SKM-1 (cell line): ENCODE results near the gene COP1.
A peak's percentile ranks its signal among the peaks of the same experiment; 100 is the strongest.
"Not testable (repeated sequence)": the region's sequence is repeated elsewhere in the genome, so short reads cannot be mapped to it uniquely, and the experiment has no call there.

Source experiments
- DNase-seq: peaks from one replicate; lab custom pipeline; 2025; ENCODE audit not compliant: unreplicated experiment; lab: John Stamatoyannopoulos, UW

The COP1 gene

GRCh38 chr1:176206961-176207902 is at the start of gene COP1:
Gene COP1, minus strand, starts transcription at chr1:176207286. Its CDS starts 308 bp downstream, at chr1:176206978.
- peak; percentile 96 for DNase-seq

DNA sequence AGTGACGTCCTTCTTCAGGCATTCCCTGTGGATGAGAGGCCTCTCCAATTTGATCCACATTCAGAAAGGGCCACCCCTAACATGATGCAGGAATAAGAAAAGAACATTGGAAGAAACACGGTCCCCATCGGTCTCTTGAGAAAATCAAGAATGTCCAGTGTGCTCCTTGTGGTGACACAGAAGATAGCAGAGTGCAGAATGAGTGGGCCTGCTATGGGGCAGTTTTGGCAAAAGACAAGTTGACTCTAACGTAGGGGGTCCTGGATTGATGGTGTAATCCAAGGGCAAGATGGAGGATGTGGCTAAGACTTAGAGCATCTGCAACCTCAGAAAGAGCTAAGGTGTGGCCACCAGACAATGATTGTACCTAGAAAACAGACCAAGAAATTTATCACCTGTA is 45.1 kb upstream of the COP1 start:
- no peak for DNase-seq

DNA sequence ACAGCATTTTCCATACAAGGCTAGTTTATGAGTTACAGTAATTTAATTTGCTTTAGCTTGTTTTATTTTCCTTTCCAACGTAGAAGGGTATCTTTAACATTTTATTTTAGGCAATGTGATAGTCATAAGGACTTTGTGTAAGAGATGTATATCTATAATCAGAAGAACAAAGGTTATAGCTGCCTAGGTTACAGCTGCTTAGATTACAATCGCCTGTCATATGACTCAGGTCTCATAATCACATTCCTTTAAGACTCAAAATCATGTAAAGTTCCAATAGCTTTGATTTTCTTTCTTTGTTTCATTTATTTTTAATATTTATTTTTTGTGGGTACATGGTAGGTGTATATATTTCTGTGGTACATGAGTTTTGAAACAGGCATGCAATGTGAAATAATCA is 37.8 kb upstream of the COP1 start:
- DNase-seq = no peak

DNA sequence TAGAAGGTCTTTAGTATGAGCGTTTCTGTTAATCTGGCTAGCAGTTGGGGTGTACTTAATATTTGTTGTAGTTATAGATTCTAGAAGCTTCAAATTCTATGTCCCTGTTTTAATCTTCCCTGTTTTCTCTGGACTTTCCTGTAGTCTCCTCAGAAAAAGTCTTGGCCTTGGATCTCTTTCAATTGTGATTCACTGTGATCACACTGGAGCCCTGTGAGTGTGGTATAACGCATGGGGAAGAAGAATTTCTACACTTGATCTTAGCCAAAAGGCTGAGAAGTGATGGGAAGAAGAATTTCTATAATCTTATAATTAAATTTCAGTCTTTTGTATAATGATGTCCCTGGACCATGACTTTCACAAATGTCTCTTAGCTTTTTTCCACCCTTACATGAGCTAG is 36.7 kb upstream of the COP1 start:
- no peak for DNase-seq

GRCh38 chr1:176241385-176242015 is 34.4 kb upstream of the COP1 start:
- no peak for DNase-seq

DNA sequence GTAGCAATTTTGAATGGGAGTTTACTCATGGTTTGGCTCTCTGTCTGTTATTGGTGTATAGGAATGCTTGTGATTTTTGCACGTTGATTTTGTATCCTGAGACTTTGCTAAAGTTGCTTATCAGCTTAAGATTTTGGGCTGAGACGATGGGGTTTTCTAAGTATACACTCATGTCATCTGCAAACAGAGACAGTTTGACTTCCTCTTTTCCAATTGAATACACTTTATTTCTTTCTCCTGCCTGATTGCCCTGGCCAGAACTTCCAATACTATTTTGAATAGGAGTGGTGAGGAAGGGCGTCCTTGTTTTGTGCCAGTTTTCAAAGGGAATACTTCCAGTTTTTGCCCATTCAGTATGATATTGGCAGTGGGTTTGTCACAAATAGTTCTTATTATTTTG is 26.6 kb upstream of the COP1 start:
- not testable (repeated sequence) for DNase-seq

GRCh38 chr1:176227579-176227978 is 20.5 kb upstream of the COP1 start:
- DNase-seq = no peak

DNA sequence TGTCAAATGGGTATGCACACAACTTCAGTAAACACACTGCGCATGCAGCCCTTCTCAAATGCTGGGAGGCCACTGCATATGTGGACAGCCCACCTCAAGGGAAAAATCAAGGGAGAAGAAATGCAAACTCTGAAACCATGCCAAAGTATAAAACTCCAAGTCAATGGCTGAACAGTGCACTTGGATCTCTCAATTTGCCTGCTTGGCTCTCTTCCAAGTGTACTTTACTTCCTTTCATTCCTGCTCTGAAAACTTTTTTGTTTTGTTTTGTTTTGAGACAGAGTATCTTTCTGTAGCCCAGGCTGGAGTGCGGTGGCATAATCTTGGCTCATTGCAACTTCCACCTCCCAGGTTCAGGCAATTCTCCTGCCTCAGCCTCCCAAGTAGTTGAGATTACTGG is 18.8 kb upstream of the COP1 start:
- no peak for DNase-seq

DNA sequence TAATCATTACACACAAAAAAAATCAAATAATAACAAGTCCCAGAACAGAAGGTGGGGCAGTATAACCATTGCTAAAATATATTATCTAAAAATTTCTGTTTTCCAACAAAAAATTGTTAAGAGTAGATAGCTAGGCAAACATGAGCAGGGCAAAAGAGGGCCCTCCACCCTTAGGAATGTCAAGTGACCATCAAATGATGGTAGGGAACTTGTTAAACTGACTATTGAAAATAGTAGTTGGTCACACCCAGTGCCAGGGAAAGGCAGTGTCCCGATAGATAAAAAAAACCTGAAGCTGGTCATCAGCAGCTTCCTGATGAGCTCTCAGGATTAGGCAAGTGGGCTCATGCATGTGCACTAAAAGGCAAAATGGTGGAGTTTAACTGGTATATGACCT is 18.4 kb upstream of the COP1 start:
- DNase-seq = no peak

- DNase-seq = no peak
Measured at GRCh38 chr1:176222196-176222595, 15.1 kb upstream of the COP1 start.

GRCh38 chr1:176220100-176220689 is 13.1 kb upstream of the COP1 start:
- DNase-seq = no peak

GRCh38 chr1:176217461-176218099 is 10.5 kb upstream of the COP1 start:
- no peak for DNase-seq

- no peak for DNase-seq
Measured at GRCh38 chr1:176216031-176216430, 8.9 kb upstream of the COP1 start.

- DNase-seq = peak; percentile 74
Measured at GRCh38 chr1:176211396-176212165, 4.5 kb upstream of the COP1 start.

GRCh38 chr1:176208034-176208433 is 948 bp upstream of the COP1 start:
- DNase-seq = no peak

GRCh38 chr1:176206006-176206960 is 803 bp downstream of the COP1 start:
- no peak for DNase-seq

DNA sequence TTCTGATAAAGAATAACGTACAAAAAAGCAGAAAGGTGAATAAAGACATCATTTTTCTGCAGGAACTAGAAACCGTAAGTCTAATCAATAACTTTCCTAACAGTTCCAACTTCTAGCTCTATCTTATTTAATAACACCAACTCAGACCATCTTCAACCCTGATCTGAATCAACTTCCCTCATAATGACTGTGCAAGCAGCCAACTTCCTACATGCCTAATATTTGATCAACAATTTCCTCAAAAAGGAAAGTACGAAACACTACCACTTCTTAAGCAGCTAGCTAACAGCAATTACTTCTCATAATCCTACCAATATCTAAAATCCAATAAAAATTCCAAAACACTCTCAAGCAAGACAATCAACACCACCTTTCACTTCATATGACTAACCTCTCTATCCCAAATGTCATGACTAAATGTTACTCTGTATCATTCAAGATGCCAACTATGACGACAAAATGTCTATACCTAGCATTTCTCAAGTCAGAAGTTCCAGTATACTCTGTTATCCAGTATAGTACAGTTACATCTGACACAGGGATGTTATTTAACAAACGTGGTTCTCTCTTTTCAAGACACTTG is 1.7 kb downstream of the COP1 start:
- no peak for DNase-seq

GRCh38 chr1:176204655-176205054 is 2.4 kb downstream of the COP1 start:
- DNase-seq = not testable (repeated sequence)

DNA sequence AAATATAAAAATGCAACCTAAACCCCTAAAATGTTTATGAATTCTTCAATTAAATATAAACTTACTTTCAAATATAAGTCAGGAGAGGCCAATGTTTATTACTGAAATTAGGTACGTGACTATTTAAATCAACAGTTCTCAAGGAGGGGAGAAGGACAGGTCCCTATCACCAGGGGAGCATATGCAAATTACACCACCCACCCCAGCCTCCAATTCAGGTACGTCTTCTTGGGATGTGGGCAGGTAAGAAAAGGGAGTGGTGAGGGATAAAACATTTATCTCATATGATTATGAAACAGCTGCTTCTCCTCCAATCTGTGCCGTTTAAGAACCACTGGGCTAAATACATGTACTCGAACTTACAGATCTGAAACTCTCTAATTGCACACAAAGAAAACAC is 3.4 kb downstream of the COP1 start:
- no peak for DNase-seq
